ENCODE results near the gene ERGIC3.

The ERGIC3 gene

GRCh38 chr20:35583636-35584560 is 42.0 kb downstream of the ERGIC3 start:
- no peaks in the 10 kb centered on the region for H3K36me3 ChIP-seq (ENCODE audit: insufficient read depth, low read length)
- no peak overlapping the region for H3K9ac ChIP-seq (ENCODE audit: low read depth, low read length)
- H3K4me1 ChIP-seq (ENCODE audit: control insufficient read depth, insufficient read depth, low read length): no peaks in the 10 kb centered on the region
- peaks cover 4% of the 10 kb centered on the region for H3K27me3 ChIP-seq (ENCODE audit: control insufficient read depth, insufficient read depth, low read length)
- H3K4me3 ChIP-seq (ENCODE audit: low read length): no peak overlapping the region
- H3K4me2 ChIP-seq (ENCODE audit: low read length): no peak overlapping the region
- H3K9me3 ChIP-seq (replicated peaks; ENCODE audit: low read length): no peaks in the 10 kb centered on the region

GRCh38 chr20:35586751-35587425 is 45.0 kb downstream of the ERGIC3 start:
- Histone ChIP-seq H3K27me3 (ENCODE audit: control insufficient read depth, insufficient read depth, low read length) (peaks cover 4% of the 10 kb centered on the region), H3K4me2 (ENCODE audit: low read length) (no peak overlapping the region), H3K9ac (ENCODE audit: low read depth, low read length) (no peak overlapping the region), H3K4me3 (ENCODE audit: low read length) (no peak overlapping the region), H3K9me3 (replicated peaks; ENCODE audit: low read length) (no peaks in the 10 kb centered on the region), H3K4me1 (ENCODE audit: control insufficient read depth, insufficient read depth, low read length) (no peaks in the 10 kb centered on the region), H3K36me3 (ENCODE audit: insufficient read depth, low read length) (no peaks in the 10 kb centered on the region)

- Histone ChIP-seq H3K4me1 (ENCODE audit: control insufficient read depth, insufficient read depth, low read length) (no peaks in the 10 kb centered on the region), H3K4me3 (ENCODE audit: low read length) (no peak overlapping the region), H3K27me3 (ENCODE audit: control insufficient read depth, insufficient read depth, low read length) (peaks cover 4% of the 10 kb centered on the region), H3K9ac (ENCODE audit: low read depth, low read length) (no peak overlapping the region), H3K9me3 (replicated peaks; ENCODE audit: low read length) (no peaks in the 10 kb centered on the region), H3K4me2 (ENCODE audit: low read length) (no peak overlapping the region), H3K36me3 (ENCODE audit: insufficient read depth, low read length) (no peaks in the 10 kb centered on the region)
Measured at GRCh38 chr20:35587436-35587835, 45.6 kb downstream of the ERGIC3 start.

GRCh38 chr20:35588397-35588796 is 46.5 kb downstream of the ERGIC3 start:
- Histone ChIP-seq H3K9ac (ENCODE audit: low read depth, low read length) (no peak overlapping the region), H3K27me3 (ENCODE audit: control insufficient read depth, insufficient read depth, low read length) (peaks cover 4% of the 10 kb centered on the region), H3K4me3 (ENCODE audit: low read length) (no peak overlapping the region), H3K4me1 (ENCODE audit: control insufficient read depth, insufficient read depth, low read length) (no peaks in the 10 kb centered on the region), H3K4me2 (ENCODE audit: low read length) (no peak overlapping the region), H3K36me3 (ENCODE audit: insufficient read depth, low read length) (no peaks in the 10 kb centered on the region), H3K9me3 (replicated peaks; ENCODE audit: low read length) (no peaks in the 10 kb centered on the region)

- Histone ChIP-seq H3K36me3 (ENCODE audit: insufficient read depth, low read length) (no peaks in the 10 kb centered on the region), H3K9ac (ENCODE audit: low read depth, low read length) (no peak overlapping the region), H3K4me3 (ENCODE audit: low read length) (no peak overlapping the region), H3K27me3 (ENCODE audit: control insufficient read depth, insufficient read depth, low read length) (peaks cover 15% of the 10 kb centered on the region), H3K4me1 (ENCODE audit: control insufficient read depth, insufficient read depth, low read length) (no peaks in the 10 kb centered on the region), H3K4me2 (ENCODE audit: low read length) (no peak overlapping the region), H3K9me3 (replicated peaks; ENCODE audit: low read length) (no peaks in the 10 kb centered on the region)
Measured at GRCh38 chr20:35592339-35592974, 50.6 kb downstream of the ERGIC3 start.

- H3K4me3 ChIP-seq (ENCODE audit: low read length): no peak overlapping the region
Measured at GRCh38 chr20:35595456-35595855, 53.6 kb downstream of the ERGIC3 start.

GRCh38 chr20:35595901-35596300 is 54.0 kb downstream of the ERGIC3 start:
- Histone ChIP-seq H3K27me3 (ENCODE audit: control insufficient read depth, insufficient read depth, low read length) (peaks cover 46% of the 10 kb centered on the region), H3K4me1 (ENCODE audit: control insufficient read depth, insufficient read depth, low read length) (peaks cover 4% of the 10 kb centered on the region), H3K4me2 (ENCODE audit: low read length) (no peak overlapping the region), H3K9ac (ENCODE audit: low read depth, low read length) (no peak overlapping the region), H3K4me3 (ENCODE audit: low read length) (no peak overlapping the region), H3K9me3 (replicated peaks; ENCODE audit: low read length) (no peaks in the 10 kb centered on the region), H3K36me3 (ENCODE audit: insufficient read depth, low read length) (no peaks in the 10 kb centered on the region)

More at GRCh38 chr20:35595456-35595855, 53.6 kb downstream of the ERGIC3 start:
- Histone ChIP-seq H3K4me1 (ENCODE audit: control insufficient read depth, insufficient read depth, low read length) (no peaks in the 10 kb centered on the region), H3K4me2 (ENCODE audit: low read length) (no peak overlapping the region), H3K36me3 (ENCODE audit: insufficient read depth, low read length) (no peaks in the 10 kb centered on the region), H3K27me3 (ENCODE audit: control insufficient read depth, insufficient read depth, low read length) (peaks cover 42% of the 10 kb centered on the region), H3K9me3 (replicated peaks; ENCODE audit: low read length) (no peaks in the 10 kb centered on the region), H3K9ac (ENCODE audit: low read depth, low read length) (no peak overlapping the region)

- H3K27me3 ChIP-seq (ENCODE audit: control insufficient read depth, insufficient read depth, low read length): peaks cover 55% of the 10 kb centered on the region
- no peaks in the 10 kb centered on the region for H3K9me3 ChIP-seq (replicated peaks; ENCODE audit: low read length)
- peaks cover 10% of the 10 kb centered on the region for H3K4me1 ChIP-seq (ENCODE audit: control insufficient read depth, insufficient read depth, low read length)
- no peak overlapping the region for H3K4me3 ChIP-seq (ENCODE audit: low read length)
- no peak overlapping the region for H3K4me2 ChIP-seq (ENCODE audit: low read length)
- no peaks in the 10 kb centered on the region for H3K36me3 ChIP-seq (ENCODE audit: insufficient read depth, low read length)
- no peak overlapping the region for H3K9ac ChIP-seq (ENCODE audit: low read depth, low read length)
Measured at GRCh38 chr20:35597186-35597585, 55.3 kb downstream of the ERGIC3 start.

GRCh38 chr20:35598476-35598875 is 56.6 kb downstream of the ERGIC3 start:
- peaks cover 10% of the 10 kb centered on the region for H3K4me1 ChIP-seq (ENCODE audit: control insufficient read depth, insufficient read depth, low read length)
- no peak overlapping the region for H3K9ac ChIP-seq (ENCODE audit: low read depth, low read length)
- H3K4me3 ChIP-seq (ENCODE audit: low read length): no peak overlapping the region
- H3K9me3 ChIP-seq (replicated peaks; ENCODE audit: low read length): no peaks in the 10 kb centered on the region
- peaks cover 58% of the 10 kb centered on the region for H3K27me3 ChIP-seq (ENCODE audit: control insufficient read depth, insufficient read depth, low read length)
- H3K36me3 ChIP-seq (ENCODE audit: insufficient read depth, low read length): no peaks in the 10 kb centered on the region
- H3K4me2 ChIP-seq (ENCODE audit: low read length): no peak overlapping the region

GRCh38 chr20:35598899-35599775 is 57.3 kb downstream of the ERGIC3 start:
- peaks cover 58% of the 10 kb centered on the region for H3K27me3 ChIP-seq (ENCODE audit: control insufficient read depth, insufficient read depth, low read length)
- H3K4me3 ChIP-seq (ENCODE audit: low read length): no peak overlapping the region
- no peak overlapping the region for H3K4me2 ChIP-seq (ENCODE audit: low read length)
- H3K9ac ChIP-seq (ENCODE audit: low read depth, low read length): no peak overlapping the region
- peaks cover 10% of the 10 kb centered on the region for H3K4me1 ChIP-seq (ENCODE audit: control insufficient read depth, insufficient read depth, low read length)
- no peaks in the 10 kb centered on the region for H3K9me3 ChIP-seq (replicated peaks; ENCODE audit: low read length)
- no peaks in the 10 kb centered on the region for H3K36me3 ChIP-seq (ENCODE audit: insufficient read depth, low read length)

- H3K36me3 ChIP-seq (ENCODE audit: insufficient read depth, low read length): no peaks in the 10 kb centered on the region
- no peak overlapping the region for H3K4me2 ChIP-seq (ENCODE audit: low read length)
- H3K4me1 ChIP-seq (ENCODE audit: control insufficient read depth, insufficient read depth, low read length): peaks cover 10% of the 10 kb centered on the region
- peaks cover 58% of the 10 kb centered on the region for H3K27me3 ChIP-seq (ENCODE audit: control insufficient read depth, insufficient read depth, low read length)
- H3K9me3 ChIP-seq (replicated peaks; ENCODE audit: low read length): no peaks in the 10 kb centered on the region
- no peak overlapping the region for H3K4me3 ChIP-seq (ENCODE audit: low read length)
- H3K9ac ChIP-seq (ENCODE audit: low read depth, low read length): no peak overlapping the region
Measured at GRCh38 chr20:35599776-35600120, 57.9 kb downstream of the ERGIC3 start.

Measured in skeletal muscle satellite cell (primary cell).